Measurements from ENCODE around the gene ARPC4.

The ARPC4 gene

GRCh38 chr3:9855594-9855993 is 62.7 kb downstream of the ARPC4 start:
- no peak for DNase-seq (ENCODE audit: low read depth in 2 of 2)

Measured in stimulated activated CD4-positive, alpha-beta T cell treated with anti-CD3 and anti-CD28 coated beads, Interleukin-12 subunit alpha, Interleukin-12 subunit beta, amount 100 ng/mL, for 24 hours (primary cell).